ENCODE data around the gene MS4A6A.
"Not testable (repeated sequence)": the region's sequence is repeated elsewhere in the genome, so short reads cannot be mapped to it uniquely, and the experiment has no call there.

Gene MS4A6A

GRCh38 chr11:60183591-60184205 is 815 bp upstream of the MS4A6A start:
- DNase-seq, result peak in 1 of 2 donors; percentile 20

DNA sequence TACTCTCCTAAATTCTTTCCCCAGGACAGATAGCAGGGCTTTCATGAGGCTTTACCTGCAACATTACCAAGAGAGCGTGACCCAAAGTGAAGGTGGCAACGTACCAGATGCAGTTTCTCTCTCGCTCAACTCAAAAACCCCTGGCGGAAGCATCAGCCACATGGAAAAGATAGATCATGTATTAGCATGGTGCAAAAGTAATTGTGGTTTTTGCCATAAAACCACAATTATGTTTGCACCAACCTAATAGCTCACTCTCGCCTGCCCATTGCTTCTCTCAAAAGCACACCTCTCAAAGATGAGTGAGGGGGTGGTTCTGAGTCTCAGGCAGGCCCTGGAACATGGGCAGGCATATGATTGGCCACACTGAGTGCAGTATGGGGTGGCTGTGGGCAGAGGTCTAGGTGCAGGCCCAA is 7.0 kb downstream of the MS4A6A start:
- no peak for DNase-seq

- DNase-seq, result no peak
Measured at GRCh38 chr11:60172011-60172410, 10.9 kb downstream of the MS4A6A start.

GRCh38 chr11:60170566-60170965 is 12.3 kb downstream of the MS4A6A start:
- DNase-seq, result no peak

- DNase-seq, result no peak
Measured at GRCh38 chr11:60169264-60169915, 13.5 kb downstream of the MS4A6A start.

GRCh38 chr11:60168306-60168705 is 14.6 kb downstream of the MS4A6A start:
- DNase-seq, result no peak

DNA sequence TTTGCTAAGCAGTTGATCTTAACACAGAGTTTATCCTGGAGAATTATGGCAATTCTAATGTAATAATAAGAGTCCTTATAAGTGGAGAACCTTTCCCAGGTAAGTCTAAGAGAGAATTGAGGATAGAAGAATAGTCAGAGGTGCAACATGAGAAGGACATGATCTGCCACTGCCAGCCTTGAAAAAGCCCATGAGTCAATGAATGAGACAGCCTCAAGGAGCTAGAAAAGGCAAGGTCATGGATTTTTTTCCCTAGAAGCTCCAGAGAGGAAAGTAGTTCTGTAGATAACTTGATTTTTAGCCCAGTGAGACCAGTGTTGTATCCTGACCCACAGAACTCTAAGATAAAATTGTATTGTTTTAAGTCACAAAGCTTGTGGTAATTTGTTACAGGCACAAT is 16.9 kb downstream of the MS4A6A start:
- no peak for DNase-seq

DNA sequence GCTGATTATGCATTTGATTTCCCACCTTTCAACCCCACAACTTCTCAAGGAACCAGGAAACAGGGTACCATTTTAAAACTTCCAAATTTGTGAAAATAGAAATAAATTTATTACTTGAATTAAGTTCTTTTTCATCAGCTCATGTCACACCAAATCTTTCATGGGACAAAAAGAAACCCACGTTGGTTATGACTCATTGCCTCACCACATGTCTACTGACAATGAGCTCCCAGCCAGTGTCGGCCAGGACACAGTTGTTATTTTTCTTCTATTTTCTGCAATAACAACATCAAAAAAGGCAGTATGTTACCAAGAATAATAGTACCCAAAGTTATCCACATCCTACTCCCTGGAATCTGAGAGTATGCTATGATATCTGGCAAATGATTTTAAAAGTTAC is 17.3 kb downstream of the MS4A6A start:
- no peak for DNase-seq

GRCh38 chr11:60164550-60165075 is 18.3 kb downstream of the MS4A6A start:
- no peak for DNase-seq

DNA sequence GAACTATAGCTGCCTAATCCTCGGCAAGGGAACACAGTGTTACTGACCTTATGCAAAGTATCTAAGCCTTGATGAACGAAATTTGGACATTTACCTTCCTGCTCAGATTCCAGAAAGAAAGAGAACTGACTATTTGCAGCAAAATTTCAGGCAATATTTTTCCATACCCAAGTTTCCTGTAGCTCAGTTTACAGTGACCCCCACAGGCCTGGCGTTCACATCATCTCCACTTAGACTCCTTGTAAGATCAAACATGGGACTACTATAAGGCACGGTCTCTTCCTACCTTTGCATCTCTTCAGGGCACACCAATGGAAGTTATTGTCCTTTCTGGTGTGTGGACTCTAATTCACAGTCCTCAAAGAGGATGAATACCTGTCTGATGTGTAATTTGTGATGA is 21.1 kb downstream of the MS4A6A start:
- no peak for DNase-seq

GRCh38 chr11:60161107-60161506 is 21.8 kb downstream of the MS4A6A start:
- no peak for DNase-seq

DNA sequence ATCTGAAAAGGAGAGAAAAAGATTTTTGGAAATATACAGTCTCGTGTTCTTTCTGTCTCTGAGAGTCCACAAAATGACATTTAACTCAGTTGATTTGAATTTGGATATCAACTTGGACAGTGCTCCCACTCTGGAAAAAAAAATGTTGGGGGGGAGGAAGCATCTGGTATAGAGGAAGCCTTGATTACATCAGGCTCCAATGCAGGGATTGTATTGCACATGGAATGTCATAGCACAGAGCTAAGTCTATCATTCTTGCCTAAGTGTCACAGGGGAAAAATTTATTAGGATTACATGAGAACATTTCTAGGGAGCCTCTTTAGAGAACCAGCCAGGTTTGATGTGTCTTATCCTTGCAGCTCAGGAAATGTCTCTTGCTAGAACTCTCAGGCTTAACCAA is 23.0 kb downstream of the MS4A6A start:
- DNase-seq, result no peak

GRCh38 chr11:60159284-60159683 is 23.6 kb downstream of the MS4A6A start:
- no peak for DNase-seq

GRCh38 chr11:60158636-60159035 is 24.2 kb downstream of the MS4A6A start:
- DNase-seq, result no peak

- no peak for DNase-seq
Measured at GRCh38 chr11:60155931-60156330, 27.0 kb downstream of the MS4A6A start.

GRCh38 chr11:60152727-60153126 is 30.2 kb downstream of the MS4A6A start:
- not testable (repeated sequence) for DNase-seq

DNA sequence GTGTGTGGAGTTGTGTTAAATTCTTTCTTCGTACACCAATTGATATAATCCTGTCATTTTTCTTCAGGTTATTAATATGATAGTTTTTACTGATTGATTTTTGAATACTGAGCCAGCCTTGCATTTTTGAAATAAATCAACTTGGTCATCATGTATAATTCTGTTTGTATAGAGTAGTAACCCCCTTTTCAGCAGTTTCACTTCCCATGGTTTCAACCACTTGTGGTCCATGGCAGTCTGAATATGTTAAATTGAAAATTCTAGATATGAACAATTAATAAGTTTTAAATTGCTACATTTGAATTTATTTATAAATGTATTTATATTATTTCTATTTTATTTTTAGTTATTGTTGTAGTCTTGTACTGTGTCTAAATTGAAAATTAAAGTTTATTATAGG is 32.6 kb downstream of the MS4A6A start:
- no peak for DNase-seq

GRCh38 chr11:60145677-60146076 is 37.2 kb downstream of the MS4A6A start:
- DNase-seq, result no peak

GRCh38 chr11:60143768-60144167 is 39.1 kb downstream of the MS4A6A start:
- DNase-seq, result no peak

- DNase-seq, result no peak
Measured at GRCh38 chr11:60133917-60134316, 49.0 kb downstream of the MS4A6A start.

DNA sequence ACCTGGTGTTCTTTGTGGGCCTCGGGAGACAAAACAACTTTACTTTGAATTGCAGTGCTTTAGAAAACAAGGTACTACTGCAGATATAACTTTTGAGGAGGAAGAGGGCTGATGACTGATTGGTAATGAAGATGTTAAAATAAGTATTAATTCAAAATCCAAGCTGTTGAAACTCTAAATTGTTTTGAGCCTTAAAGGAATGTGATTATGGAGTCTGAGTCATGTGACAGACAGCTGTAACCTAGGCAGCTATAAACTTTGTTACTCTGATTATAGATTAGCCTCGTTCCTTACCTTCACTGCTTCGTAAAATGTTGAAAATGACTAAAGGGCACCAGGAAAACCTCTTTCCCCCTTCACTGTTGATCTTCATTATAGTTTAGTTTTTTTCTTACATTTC is 51.0 kb downstream of the MS4A6A start:
- no peak for DNase-seq

- DNase-seq, result peak in 1 of 2 donors; percentile 17
Measured at GRCh38 chr11:60130496-60130895, 52.4 kb downstream of the MS4A6A start.

GRCh38 chr11:60129853-60130252 is 53.0 kb downstream of the MS4A6A start:
- no peak for DNase-seq

- not testable (repeated sequence) for DNase-seq
Measured at GRCh38 chr11:60128866-60129265, 54.0 kb downstream of the MS4A6A start.

DNA sequence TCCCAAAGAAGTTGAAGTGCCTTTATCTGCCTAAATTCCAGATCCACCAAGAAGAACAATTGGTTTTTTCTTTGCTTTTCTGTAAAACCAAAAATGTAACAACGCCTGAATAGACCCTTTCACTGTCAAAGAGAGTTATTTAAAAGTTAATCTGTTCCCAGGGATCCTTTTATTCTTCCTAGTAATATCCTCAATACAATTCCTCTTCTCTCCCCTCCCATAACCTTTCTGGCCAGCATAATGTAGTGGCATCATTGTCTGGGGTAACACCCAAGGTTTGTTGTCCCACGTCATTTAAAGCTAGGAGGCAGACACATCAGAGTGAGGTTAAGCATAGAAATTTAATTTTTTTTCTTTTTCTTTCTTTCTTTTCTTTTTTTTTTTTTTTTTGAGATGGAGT is 54.5 kb downstream of the MS4A6A start:
- no peak for DNase-seq

Measured in CD4-positive, alpha-beta T cell treated with Interleukin-4 for 1 hour (primary cell).